Mucosa of descending colon (tissue), 3 donors: Measurements from ENCODE around the gene LILRB3. TPM values are rescaled to one million over a fixed set of nuclear protein-coding genes. Genes with fewer than 3 reads are reported as not detected.

Experiments
- ATAC-seq: fragments of 200-7000 bp; cut with Tn5 transposase; one replicate; pipeline ENCODE4 v1.9.1; 2020; ENCODE audit warnings: mild to moderate bottlenecking, moderate library complexity
- DNase-seq, 3 donors: peaks; one replicate each; pipeline ENCODE4 v3.0.0-alpha.2; 2020
- H3K36me3 ChIP-seq: fragments of 200-600 bp; one replicate; pipeline ENCODE4 v1.8.0; 2021; ENCODE audit warnings: low read depth, mild to moderate bottlenecking
- H3K4me1 ChIP-seq: fragments of 200-600 bp; one replicate; pipeline ENCODE4 v1.8.0; 2021; ENCODE audit warnings: low read depth, mild to moderate bottlenecking
- H3K4me3 ChIP-seq: fragments of 200-600 bp; one replicate; pipeline ENCODE4 v1.8.0; 2021; ENCODE audit warnings: mild to moderate bottlenecking
- H3K9me3 ChIP-seq: fragments of 200-600 bp; one replicate; pipeline ENCODE4 v1.8.0; 2021; ENCODE audit warnings: mild to moderate bottlenecking
- intact Hi-C, 2 donors: fragments of 100-400 bp; cut with DNase I in 1 of 2; cut with micrococcal nuclease in 1 of 2; formaldehyde crosslinking; loops; one replicate each; pipeline versions ENCODE4 v1.11.0 to v1.11.1; 2022; cut with DNase I, micrococcal nuclease
- total RNA-seq, 3 donors: library from RNA; stranded (reverse); fragmentation: NEBNext Ultra II Directional in 2 of 3; extraction: Animal tissue kit (Norgen Biotek cat#: 25700) in 2 of 3; gene quantifications; one replicate each; pipeline versions ENCODE4 v1.2.1 to v1.2.4, GENCODE V29; 2021 to 2023
- TF ChIP-seq, protein P1 (sequence below): fragments of 200-600 bp; IDR thresholded peaks from one replicate; pipeline ENCODE4 v1.8.0; 2022; ENCODE audit warnings: antibody characterized with exemption, mild to moderate bottlenecking
- donor health status: DM: no; HTN: no; CAD: no; lungs with moderate emphysema.
- donor health status: DM: no; HTN: no; CAD: no.
- donor health status: DM: no; HTN: yes; CAD: no.

Gene LILRB3
- total RNA-seq, 3 donors from 2014 or later = 0.67 to 7.7 (median 4.3) TPM

DNA sequence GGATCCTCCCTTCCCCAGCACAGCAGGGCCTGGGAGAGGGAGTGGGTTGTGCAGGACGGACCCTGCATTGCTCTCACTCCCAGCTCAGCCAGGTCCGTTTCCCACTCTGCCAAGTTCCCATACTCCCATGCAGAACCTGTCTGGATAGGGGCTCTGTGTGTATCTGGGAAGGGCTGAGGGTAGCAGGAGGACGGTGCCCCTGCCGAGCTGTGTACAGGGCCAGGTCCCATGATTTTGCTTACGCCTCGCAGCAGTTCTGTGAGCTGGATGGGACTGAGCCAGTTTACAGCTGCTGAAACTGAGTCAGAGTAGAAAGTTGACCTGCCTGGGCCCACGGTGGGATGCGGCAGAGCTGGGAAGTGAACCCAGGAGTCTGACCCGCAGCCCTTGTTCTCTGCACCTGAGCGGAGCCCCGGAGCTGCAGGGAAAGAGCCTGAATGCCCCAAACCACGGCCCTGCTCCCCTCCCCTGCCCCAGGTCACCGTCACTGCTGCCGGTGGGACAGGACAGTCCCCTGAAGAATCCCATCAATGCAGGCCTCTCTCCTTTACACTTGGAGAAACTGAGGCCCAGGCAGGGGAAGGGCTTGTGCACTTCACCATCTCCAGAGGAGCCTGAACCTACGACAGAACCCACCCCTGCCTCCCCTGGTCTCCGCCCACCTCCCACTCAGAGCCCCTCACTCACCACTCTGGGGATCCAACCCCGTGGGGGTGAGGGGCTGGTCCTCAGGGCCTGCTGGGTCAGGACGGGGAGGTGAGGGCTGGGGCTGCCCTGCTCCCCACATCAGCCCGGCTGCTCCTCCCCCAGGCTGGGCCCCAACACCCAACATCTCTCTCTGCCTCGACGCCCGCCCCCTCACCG, 30.8 kb upstream of the LILRB3 start:
- TF ChIP-seq, protein P1, sequence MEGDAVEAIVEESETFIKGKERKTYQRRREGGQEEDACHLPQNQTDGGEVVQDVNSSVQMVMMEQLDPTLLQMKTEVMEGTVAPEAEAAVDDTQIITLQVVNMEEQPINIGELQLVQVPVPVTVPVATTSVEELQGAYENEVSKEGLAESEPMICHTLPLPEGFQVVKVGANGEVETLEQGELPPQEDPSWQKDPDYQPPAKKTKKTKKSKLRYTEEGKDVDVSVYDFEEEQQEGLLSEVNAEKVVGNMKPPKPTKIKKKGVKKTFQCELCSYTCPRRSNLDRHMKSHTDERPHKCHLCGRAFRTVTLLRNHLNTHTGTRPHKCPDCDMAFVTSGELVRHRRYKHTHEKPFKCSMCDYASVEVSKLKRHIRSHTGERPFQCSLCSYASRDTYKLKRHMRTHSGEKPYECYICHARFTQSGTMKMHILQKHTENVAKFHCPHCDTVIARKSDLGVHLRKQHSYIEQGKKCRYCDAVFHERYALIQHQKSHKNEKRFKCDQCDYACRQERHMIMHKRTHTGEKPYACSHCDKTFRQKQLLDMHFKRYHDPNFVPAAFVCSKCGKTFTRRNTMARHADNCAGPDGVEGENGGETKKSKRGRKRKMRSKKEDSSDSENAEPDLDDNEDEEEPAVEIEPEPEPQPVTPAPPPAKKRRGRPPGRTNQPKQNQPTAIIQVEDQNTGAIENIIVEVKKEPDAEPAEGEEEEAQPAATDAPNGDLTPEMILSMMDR = no peak
- no peaks in the 10 kb centered on the region for H3K4me1 ChIP-seq
- H3K36me3 ChIP-seq = no peaks in the 10 kb centered on the region
- intact Hi-C loops = no loop called here
- no peak overlapping the region for H3K4me3 ChIP-seq
- no peaks in the 10 kb centered on the region for H3K9me3 ChIP-seq
- DNase-seq (no peak), ATAC-seq (no peak)

DNA sequence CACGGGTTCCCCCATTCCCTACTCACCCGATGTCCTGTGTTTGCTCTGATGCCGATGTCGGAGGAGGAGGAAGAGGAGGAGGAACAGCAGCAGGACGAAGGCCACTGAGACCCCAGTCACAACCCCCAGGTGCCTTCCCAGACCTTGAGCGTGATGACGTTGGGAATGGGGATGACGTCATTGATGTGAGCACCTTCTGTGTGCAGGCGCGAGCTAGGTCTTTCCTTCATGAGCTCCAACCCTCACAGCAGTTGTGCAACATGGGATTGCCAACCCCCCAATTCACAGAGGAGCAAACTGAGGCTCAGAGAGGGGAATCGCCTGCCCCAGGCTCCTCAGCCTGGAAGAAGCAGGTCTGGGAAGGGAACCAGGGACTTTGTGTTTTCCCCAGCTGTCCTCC, 30.0 kb upstream of the LILRB3 start:
- DNase-seq (no peak), ATAC-seq (no peak)
- Histone ChIP-seq H3K4me1 (no peaks in the 10 kb centered on the region), H3K36me3 (no peaks in the 10 kb centered on the region), H3K9me3 (no peaks in the 10 kb centered on the region), H3K4me3 (no peak overlapping the region)
- TF ChIP-seq, protein P1 = no peak
- intact Hi-C loops = no loop called here

DNA sequence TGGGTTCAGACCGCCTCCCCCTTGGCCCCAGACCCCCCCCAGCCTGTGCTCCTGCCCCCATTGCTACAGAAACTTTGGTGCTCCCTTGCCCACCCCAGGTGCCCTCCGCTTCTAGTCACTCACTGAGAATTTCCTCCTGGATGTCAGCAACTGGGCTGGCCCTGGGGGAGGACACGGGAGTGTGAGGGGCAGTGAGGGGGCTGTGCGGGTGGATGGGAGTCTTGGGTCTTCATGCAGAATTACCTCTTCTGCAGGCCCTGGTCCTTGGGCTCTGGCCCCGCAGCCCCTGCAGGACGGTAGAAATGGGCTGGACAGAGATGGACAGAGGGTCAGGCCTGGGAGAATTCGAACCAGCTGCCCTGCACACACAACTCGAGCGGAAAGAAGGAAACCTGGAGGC, 29.4 kb upstream of the LILRB3 start:
- Histone ChIP-seq H3K36me3 (no peaks in the 10 kb centered on the region), H3K4me3 (no peak overlapping the region), H3K9me3 (no peaks in the 10 kb centered on the region), H3K4me1 (no peaks in the 10 kb centered on the region)
- TF ChIP-seq, protein P1 = no peak
- intact Hi-C loops = no loop called here
- no peak for ATAC-seq
- DNase-seq = no peak

DNA sequence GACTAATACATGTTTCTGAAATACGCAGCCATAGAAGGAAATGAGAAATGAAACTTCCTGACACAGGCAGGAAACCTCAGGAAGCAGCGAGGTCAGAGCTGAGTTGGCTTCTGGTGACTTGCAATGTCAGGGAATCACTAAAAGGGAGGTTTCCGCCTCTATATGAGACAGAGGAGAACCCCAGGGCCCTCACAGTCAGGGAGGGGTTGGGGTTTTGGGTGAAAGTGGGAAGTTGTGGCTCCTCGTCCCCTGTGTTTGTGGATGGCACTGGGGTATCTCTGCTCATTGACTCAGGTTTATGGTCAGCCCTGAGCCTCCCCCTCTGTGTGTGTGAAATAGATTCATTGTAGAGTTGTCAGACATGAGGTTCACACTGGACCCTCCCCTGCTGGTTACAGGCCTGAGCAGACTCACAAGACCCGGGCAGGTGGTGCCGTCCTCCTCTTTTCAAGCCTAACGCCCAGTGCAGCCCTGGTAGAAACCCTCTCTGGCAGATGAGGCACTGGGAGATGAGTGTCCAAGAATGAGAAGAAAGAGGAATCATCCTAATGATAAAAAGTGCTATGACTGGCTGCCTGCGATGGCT, 25.3 kb upstream of the LILRB3 start:
- DNase-seq (peak in 1 of 3 donors; percentile 20), ATAC-seq (peak; percentile 67)
- Histone ChIP-seq H3K4me3 (no peak overlapping the region), H3K4me1 (no peaks in the 10 kb centered on the region), H3K9me3 (no peaks in the 10 kb centered on the region), H3K36me3 (no peaks in the 10 kb centered on the region)
- intact Hi-C loops = no loop called here
- TF ChIP-seq, protein P1 = no peak

DNA sequence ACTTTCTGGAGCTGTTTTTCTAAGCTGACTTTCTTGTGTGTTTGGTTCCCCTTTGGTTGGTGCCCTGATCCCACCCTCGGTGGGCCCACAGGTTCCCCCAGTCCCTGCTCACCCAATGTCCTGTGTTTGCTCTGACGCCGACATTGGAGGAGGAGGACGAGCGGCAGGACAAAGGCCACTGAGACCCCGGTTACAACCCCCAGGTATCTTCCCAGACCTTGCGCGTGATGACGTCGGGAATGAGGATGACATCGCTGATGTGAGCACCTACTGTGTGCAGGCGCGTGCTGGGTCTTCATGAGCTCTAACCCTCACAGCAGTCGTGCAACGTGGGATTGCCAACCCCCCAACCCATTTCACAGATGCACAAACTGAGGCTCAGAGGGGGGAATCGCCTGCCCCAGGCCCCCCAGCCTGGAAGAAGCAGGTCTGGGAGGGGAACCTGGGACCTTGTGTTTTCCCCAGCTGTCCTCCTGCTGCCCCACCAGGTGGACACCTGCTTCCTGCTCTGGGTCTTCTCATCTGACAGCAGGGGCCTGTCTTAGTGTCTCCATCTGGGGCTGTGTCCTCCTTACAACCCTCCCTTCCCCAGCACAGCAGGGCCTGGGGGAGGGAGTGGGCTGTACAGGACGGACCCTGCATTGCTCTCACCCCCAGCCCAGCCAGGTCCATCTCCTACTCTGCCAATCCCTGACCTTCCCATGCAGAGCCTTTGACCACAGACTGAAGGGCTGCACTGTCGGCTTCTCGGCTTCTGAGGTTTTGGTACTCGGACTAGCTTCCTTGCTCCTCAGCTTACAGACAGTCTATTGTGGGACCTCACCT, 24.5 kb upstream of the LILRB3 start:
- ATAC-seq = peak; percentile 17
- H3K4me1 ChIP-seq = no peaks in the 10 kb centered on the region
- DNase-seq = no peak
- H3K9me3 ChIP-seq = no peaks in the 10 kb centered on the region
- no peaks in the 10 kb centered on the region for H3K36me3 ChIP-seq
- intact Hi-C loops = no loop called here
- no peak overlapping the region for H3K4me3 ChIP-seq
- TF ChIP-seq, protein P1 = no peak
